GM23338 (cell line): Measurements from ENCODE around the gene PNN. TPM values are rescaled to one million over a fixed set of nuclear protein-coding genes. Genes with fewer than 3 reads are reported as not detected.

Experiments used
- ATAC-seq: fragments of 200-7000 bp; cut with Tn5 transposase; 3 replicates; pipeline ENCODE4 v1.9.1; 2020
- DNase-seq: peaks from one replicate; pipeline ENCODE4 v3.0.0-alpha.2; 2015; ENCODE audit warnings: low spot score
- H2AFZ ChIP-seq: fragments of 200-600 bp; sonication (generic); 2 replicates; pipeline ENCODE4 v1.8.0; 2016; ENCODE audit warnings: antibody characterized with exemption, mild to moderate bottlenecking, moderate library complexity
- H3F3A ChIP-seq: fragments of 200-600 bp; sonication (generic); replicated peaks from 2 replicates; pipeline ENCODE4 v1.8.0; 2017; ENCODE audit warnings: antibody characterized with exemption, mixed run types, low read depth
- H3K27ac ChIP-seq: fragments of 200-600 bp; sonication (generic); 2 replicates; pipeline ENCODE4 v1.6.1; 2016; ENCODE audit warnings: low read depth
- H3K27me3 ChIP-seq: fragments of 200-600 bp; sonication (generic); 2 replicates; pipeline ENCODE4 v1.8.0; 2016; ENCODE audit warnings: mild to moderate bottlenecking, mixed run types, moderate library complexity; ENCODE audit not compliant: insufficient read depth
- H3K36me3 ChIP-seq: fragments of 200-600 bp; sonication (generic); 2 replicates; pipeline ENCODE4 v1.8.0; 2016; ENCODE audit warnings: mild to moderate bottlenecking; ENCODE audit not compliant: insufficient read depth
- H3K4me1 ChIP-seq: fragments of 200-600 bp; sonication (generic); 2 replicates; pipeline ENCODE4 v1.8.0; 2016; ENCODE audit warnings: mild to moderate bottlenecking, moderate library complexity; ENCODE audit not compliant: insufficient read depth
- H3K4me2 ChIP-seq: fragments of 200-600 bp; sonication (generic); 2 replicates; pipeline ENCODE4 v1.7.1; 2017; ENCODE audit warnings: mixed run types
- H3K4me3 ChIP-seq: fragments of 200-600 bp; sonication (generic); 2 replicates; pipeline ENCODE4 v1.6.1; 2016; ENCODE audit warnings: mixed run types
- H3K79me2 ChIP-seq: fragments of 200-600 bp; sonication (generic); replicated peaks from 2 replicates; pipeline ENCODE4 v1.8.0; 2017; ENCODE audit warnings: mild to moderate bottlenecking; ENCODE audit not compliant: insufficient read depth
- H3K9me2 ChIP-seq: fragments of 200-600 bp; sonication (generic); 2 replicates; pipeline ENCODE4 v1.8.0; 2017; ENCODE audit not compliant: insufficient read depth
- H4K20me1 ChIP-seq: fragments of 200-600 bp; sonication (generic); replicated peaks from 2 replicates; pipeline ENCODE4 v1.8.0; 2017; ENCODE audit warnings: mild to moderate bottlenecking; ENCODE audit not compliant: insufficient read depth
- H3K27ac Mint-ChIP-seq: 2 replicates; pipeline ENCODE4 v1.8.0; 2020; ENCODE audit warnings: inconsistent platforms, mild to moderate bottlenecking, moderate library complexity, mixed read lengths
- H3K27me3 Mint-ChIP-seq: 3 replicates; pipeline ENCODE4 v1.8.0; 2022; ENCODE audit warnings: low read depth, mild to moderate bottlenecking, moderate library complexity, mixed read lengths, inconsistent platforms; ENCODE audit not compliant: insufficient read depth, poor library complexity
- H3K36me3 Mint-ChIP-seq: 3 replicates; pipeline ENCODE4 v1.8.0; 2021; ENCODE audit warnings: low read depth, mild to moderate bottlenecking, inconsistent platforms, moderate library complexity, mixed read lengths
- H3K4me1 Mint-ChIP-seq: 3 replicates; pipeline ENCODE4 v1.8.0; 2020; ENCODE audit warnings: mild to moderate bottlenecking, inconsistent platforms, mixed read lengths
- H3K4me3 Mint-ChIP-seq: 3 replicates; pipeline ENCODE4 v1.8.0; 2021; ENCODE audit warnings: moderate library complexity, mild to moderate bottlenecking, inconsistent platforms, mixed read lengths
- H3K9me3 Mint-ChIP-seq: 3 replicates; pipeline ENCODE4 v1.8.0; 2020; ENCODE audit warnings: moderate library complexity, mild to moderate bottlenecking, inconsistent platforms, mixed read lengths
- CREB1 ChIP-seq: fragments of 250-450 bp; sonication (Bioruptor Pico); IDR thresholded peaks from 2 replicates; pipeline ENCODE4 v1.5.0; 2020; ENCODE audit warnings: low read depth, mild to moderate bottlenecking, moderate library complexity
- EZH2 ChIP-seq: fragments of 200-600 bp; sonication (generic); IDR thresholded peaks from one replicate; pipeline ENCODE4 v1.8.0; 2017; ENCODE audit warnings: antibody characterized with exemption, mild to moderate bottlenecking, low read depth; ENCODE audit not compliant: unreplicated experiment
- EZH2phosphoT487 ChIP-seq: fragments of 200-600 bp; sonication (generic); IDR thresholded peaks from one replicate; pipeline ENCODE4 v1.8.1; 2018; ENCODE audit warnings: antibody characterized with exemption; ENCODE audit not compliant: unreplicated experiment
- JUNB ChIP-seq: IDR thresholded peaks from one replicate; pipeline ENCODE4 v1.6.1; 2016; ENCODE audit warnings: antibody characterized with exemption; ENCODE audit not compliant: unreplicated experiment
- NANOG ChIP-seq: IDR thresholded peaks from 2 replicates; pipeline ENCODE4 v1.6.1; 2016; ENCODE audit warnings: antibody characterized with exemption, borderline replicate concordance
- POLR2AphosphoS5 ChIP-seq: IDR thresholded peaks from 2 replicates; pipeline ENCODE4 v1.6.1; 2016; ENCODE audit warnings: antibody characterized with exemption, low read depth
- REST ChIP-seq: IDR thresholded peaks from one replicate; pipeline ENCODE4 v1.6.1; 2018; ENCODE audit warnings: antibody characterized with exemption; ENCODE audit not compliant: unreplicated experiment
- STAT1 ChIP-seq: IDR thresholded peaks from one replicate; pipeline ENCODE4 v1.6.1; 2016; ENCODE audit warnings: antibody characterized with exemption; ENCODE audit not compliant: unreplicated experiment
- ZNF114 ChIP-seq: fragments of 250-450 bp; sonication (Bioruptor Pico); IDR thresholded peaks from 2 replicates; pipeline ENCODE4 v1.5.0; 2020; ENCODE audit warnings: mild to moderate bottlenecking, moderate library complexity
- ZNF331 ChIP-seq: fragments of 250-450 bp; sonication (Bioruptor Pico); IDR thresholded peaks from 2 replicates; pipeline ENCODE4 v1.5.0; 2020; ENCODE audit warnings: low read depth, mild to moderate bottlenecking, moderate library complexity
- ZNF462 ChIP-seq: fragments of 250-450 bp; sonication (Bioruptor Pico); IDR thresholded peaks from 2 replicates; pipeline ENCODE4 v1.5.0; 2020; ENCODE audit warnings: mild to moderate bottlenecking, moderate library complexity
- polyA plus RNA-seq: library from polyadenylated mRNA; unstranded; fragments of >200 nt; fragmentation: Nextera tagmentation; extraction: Ambion mirVana; gene quantifications from 2 replicates; pipeline ENCODE4 v1.2.1, GENCODE V29; 2016
- total RNA-seq: library from RNA; depleted of rRNA; stranded (reverse); fragments of >200 nt; shearing (Covaris generic); gene quantifications from 2 replicates; pipeline ENCODE4 v1.2.3, GENCODE V29; 2014
- TF ChIP-seq, protein P1 (sequence below): IDR thresholded peaks from 2 replicates; pipeline ENCODE4 v1.6.1; 2016; ENCODE audit warnings: antibody characterized with exemption
- TF ChIP-seq, protein P2 (sequence below), 2 experiments: fragments of 200-600 bp in 1 of 2; sonication (generic) in 1 of 2; conservative IDR thresholded peaks; 2 replicates each; pipeline versions ENCODE4 v1.5.1 to v1.6.1; 2016 to 2017; ENCODE audit warnings: antibody characterized with exemption in 2 of 2, low read depth in 2 of 2, mild to moderate bottlenecking in 2 of 2, moderate library complexity in 1 of 2

The PNN gene
- total and polyA plus RNA-seq, 2 experiments from 2014 or later, result 60.0 to 325 TPM

GRCh38 chr14:39182770-39183684 lies 8.0 kb downstream of the PNN start:
- no peak overlapping the region for H2AFZ ChIP-seq
- Mint-ChIP-seq H3K4me1 (peaks cover 18% of the 10 kb centered on the region), H3K36me3 (peaks cover 19% of the 10 kb centered on the region), H3K9me3 (no peaks in the 10 kb centered on the region), H3K4me3 (no peak overlapping the region; the same call in 2 of the 3 replicates), H3K27me3 (peaks cover 14% of the 10 kb centered on the region), H3K27ac (peak overlapping the region; percentile 70)
- H3K27ac ChIP-seq, result peak overlapping the region; percentile 52
- no peak overlapping the region for H3K4me2 ChIP-seq
- DNase-seq (no peak), ATAC-seq (no peak)
- H3F3A ChIP-seq, result peaks cover 61% of the 10 kb centered on the region
- TF ChIP-seq POLR2AphosphoS5 (no peak), REST (no peak), CREB1 (CRISPR knock-in tag) (no peak), ZNF114 (CRISPR knock-in tag) (no peak), ZNF462 (CRISPR knock-in tag) (no peak), JUNB (no peak), NANOG (no peak), EZH2phosphoT487 (no peak), STAT1 (no peak), EZH2 (no peak), ZNF331 (CRISPR knock-in tag) (no peak)
- TF ChIP-seq, protein P1, sequence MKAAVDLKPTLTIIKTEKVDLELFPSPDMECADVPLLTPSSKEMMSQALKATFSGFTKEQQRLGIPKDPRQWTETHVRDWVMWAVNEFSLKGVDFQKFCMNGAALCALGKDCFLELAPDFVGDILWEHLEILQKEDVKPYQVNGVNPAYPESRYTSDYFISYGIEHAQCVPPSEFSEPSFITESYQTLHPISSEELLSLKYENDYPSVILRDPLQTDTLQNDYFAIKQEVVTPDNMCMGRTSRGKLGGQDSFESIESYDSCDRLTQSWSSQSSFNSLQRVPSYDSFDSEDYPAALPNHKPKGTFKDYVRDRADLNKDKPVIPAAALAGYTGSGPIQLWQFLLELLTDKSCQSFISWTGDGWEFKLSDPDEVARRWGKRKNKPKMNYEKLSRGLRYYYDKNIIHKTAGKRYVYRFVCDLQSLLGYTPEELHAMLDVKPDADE, result no peak
- TF ChIP-seq, protein P2, sequence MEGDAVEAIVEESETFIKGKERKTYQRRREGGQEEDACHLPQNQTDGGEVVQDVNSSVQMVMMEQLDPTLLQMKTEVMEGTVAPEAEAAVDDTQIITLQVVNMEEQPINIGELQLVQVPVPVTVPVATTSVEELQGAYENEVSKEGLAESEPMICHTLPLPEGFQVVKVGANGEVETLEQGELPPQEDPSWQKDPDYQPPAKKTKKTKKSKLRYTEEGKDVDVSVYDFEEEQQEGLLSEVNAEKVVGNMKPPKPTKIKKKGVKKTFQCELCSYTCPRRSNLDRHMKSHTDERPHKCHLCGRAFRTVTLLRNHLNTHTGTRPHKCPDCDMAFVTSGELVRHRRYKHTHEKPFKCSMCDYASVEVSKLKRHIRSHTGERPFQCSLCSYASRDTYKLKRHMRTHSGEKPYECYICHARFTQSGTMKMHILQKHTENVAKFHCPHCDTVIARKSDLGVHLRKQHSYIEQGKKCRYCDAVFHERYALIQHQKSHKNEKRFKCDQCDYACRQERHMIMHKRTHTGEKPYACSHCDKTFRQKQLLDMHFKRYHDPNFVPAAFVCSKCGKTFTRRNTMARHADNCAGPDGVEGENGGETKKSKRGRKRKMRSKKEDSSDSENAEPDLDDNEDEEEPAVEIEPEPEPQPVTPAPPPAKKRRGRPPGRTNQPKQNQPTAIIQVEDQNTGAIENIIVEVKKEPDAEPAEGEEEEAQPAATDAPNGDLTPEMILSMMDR (conservative IDR thresholded peaks at IDR 0.05; ENCODE audit: low read depth in 2 of 2), result no peak
- peaks cover 40% of the 10 kb centered on the region for H3K79me2 ChIP-seq
- peaks cover 35% of the 10 kb centered on the region for H4K20me1 ChIP-seq
- H3K4me3 ChIP-seq, result no peak overlapping the region
- peaks cover 15% of the 10 kb centered on the region for H3K4me1 ChIP-seq
- no peaks in the 10 kb centered on the region for H3K9me2 ChIP-seq
- no peaks in the 10 kb centered on the region for H3K27me3 ChIP-seq
- H3K36me3 ChIP-seq, result peaks cover 68% of the 10 kb centered on the region
